22Rv1 (cell line): ENCODE results near the gene PCYOX1L.

Experiments
- CTCF ChIP-seq: fragments of 450-650 bp; IDR thresholded peaks from 2 replicates; pipeline ENCODE4 v1.5.1; 2017; ENCODE audit warnings: mild to moderate bottlenecking
- ZFX ChIP-seq: fragments of 450-650 bp; IDR thresholded peaks from 2 replicates; pipeline ENCODE4 v1.6.1; 2017; ENCODE audit warnings: antibody characterized with exemption, borderline replicate concordance

- TF ChIP-seq CTCF (no peak), ZFX (no peak)
Measured at GRCh38 chr5:149399775-149400174, 41.9 kb downstream of the PCYOX1L start.
